PC-3 (cell line): ENCODE measurements around the gene S100A8. TPM values are rescaled to one million over a fixed set of nuclear protein-coding genes. Genes with fewer than 3 reads are reported as not detected.

Source experiments
- ATAC-seq: fragments of 200-7000 bp; cut with Tn5 transposase; 2 replicates; pipeline ENCODE4 v1.9.1; 2020; ENCODE audit warnings: mild to moderate bottlenecking, moderate library complexity
- BruUV-seq: library from RNA; stranded (reverse); fragments of 400-500 nt; replicated peaks from 2 replicates; lab custom pipeline; 2021; lab: Mats Ljungman, UMichigan
- CTCF ChIA-PET: fragments of 300-600 bp; sonication (Branson Sonifier 250); formaldehyde crosslinking; loops from one replicate; lab custom pipeline; 2022; ENCODE audit warnings: antibody characterized with exemption; lab: Charles Lee
- POLR2A ChIA-PET: fragments of 300-600 bp; sonication (Branson Sonifier 250); formaldehyde crosslinking; loops from one replicate; lab custom pipeline; 2022; ENCODE audit warnings: antibody characterized with exemption; ENCODE audit not compliant: unreplicated experiment; lab: Charles Lee
- DNase-seq: peaks from one replicate; pipeline ENCODE4 v3.0.0-alpha.2; 2015
- H2AFZ ChIP-seq: fragments of 300-600 bp; sonication (generic); 2 replicates; pipeline ENCODE4 v1.6.0; 2016; ENCODE audit warnings: antibody characterized with exemption, low read length
- H3F3A ChIP-seq: fragments of 300-600 bp; sonication (generic); one replicate; pipeline ENCODE4 v1.6.0; 2017; ENCODE audit warnings: antibody characterized with exemption, low read length, control low read depth, mild to moderate bottlenecking; ENCODE audit not compliant: unreplicated experiment
- H3K27ac ChIP-seq: fragments of 300-600 bp; sonication (generic); 2 replicates; pipeline ENCODE4 v1.5.1; 2016; ENCODE audit warnings: mild to moderate bottlenecking, low read length
- H3K27me3 ChIP-seq: fragments of 300-600 bp; sonication (generic); 2 replicates; pipeline ENCODE4 v1.6.1; 2016; ENCODE audit warnings: low read length, mixed read lengths
- H3K36me3 ChIP-seq: fragments of 300-600 bp; sonication (generic); 2 replicates; pipeline ENCODE4 v1.6.1; 2016; ENCODE audit warnings: low read depth, mixed run types, low read length, mixed read lengths
- H3K4me1 ChIP-seq: fragments of 300-600 bp; sonication (generic); 2 replicates; pipeline ENCODE4 v1.5.1; 2016; ENCODE audit warnings: low read length; ENCODE audit not compliant: insufficient read depth
- H3K4me2 ChIP-seq: fragments of 300-600 bp; sonication (generic); 2 replicates; pipeline ENCODE4 v1.6.0; 2016; ENCODE audit warnings: low read length
- H3K4me3 ChIP-seq: fragments of 300-600 bp; sonication (generic); 2 replicates; pipeline ENCODE4 v1.5.1; 2016; ENCODE audit warnings: mild to moderate bottlenecking, low read length, mixed read lengths
- H3K79me2 ChIP-seq: fragments of 300-600 bp; sonication (generic); 2 replicates; pipeline ENCODE4 v1.6.1; 2017; ENCODE audit warnings: low read length, mixed read lengths
- H3K9ac ChIP-seq: fragments of 300-600 bp; sonication (generic); 2 replicates; pipeline ENCODE4 v1.6.0; 2016; ENCODE audit warnings: mild to moderate bottlenecking, low read length
- H3K9me2 ChIP-seq: fragments of 300-600 bp; sonication (generic); replicated peaks from 2 replicates; pipeline ENCODE4 v1.6.1; 2016; ENCODE audit warnings: mixed run types, low read length, mixed read lengths
- H3K9me3 ChIP-seq: fragments of 300-600 bp; sonication (generic); 2 replicates; pipeline ENCODE4 v1.6.1; 2016; ENCODE audit warnings: low read length, mixed read lengths
- H4K20me1 ChIP-seq: fragments of 300-600 bp; sonication (generic); 2 replicates; pipeline ENCODE4 v1.6.1; 2016; ENCODE audit warnings: low read length, mixed read lengths
- EZH2 ChIP-seq: fragments of 300-600 bp; sonication (generic); IDR thresholded peaks from one replicate; pipeline ENCODE4 v1.6.1; 2017; ENCODE audit warnings: antibody characterized with exemption, mild to moderate bottlenecking, low read length; ENCODE audit not compliant: unreplicated experiment
- EZH2phosphoT487 ChIP-seq: fragments of 300-600 bp; sonication (generic); IDR thresholded peaks from 2 replicates; pipeline ENCODE4 v1.6.1; 2018; ENCODE audit warnings: mild to moderate bottlenecking, antibody characterized with exemption, low read length, borderline replicate concordance
- intact Hi-C: fragments of 100-400 bp; cut with micrococcal nuclease; formaldehyde crosslinking; loops from 2 replicates; pipeline ENCODE4 v1.9.0; 2023
- total RNA-seq: library from RNA; depleted of rRNA; stranded (reverse); fragments of >200 nt; gene quantifications from 2 replicates; pipeline ENCODE4 v1.2.3, GENCODE V29; 2014
- TF ChIP-seq, protein P1 (sequence below): fragments of 300-600 bp; sonication (generic); conservative IDR thresholded peaks from 2 replicates; pipeline ENCODE4 v1.5.1; 2017; ENCODE audit warnings: antibody characterized with exemption, low read depth, mild to moderate bottlenecking, low read length

S100A8 gene
- total RNA-seq, 1 experiment from 2014 or later: 0.29 TPM

DNA sequence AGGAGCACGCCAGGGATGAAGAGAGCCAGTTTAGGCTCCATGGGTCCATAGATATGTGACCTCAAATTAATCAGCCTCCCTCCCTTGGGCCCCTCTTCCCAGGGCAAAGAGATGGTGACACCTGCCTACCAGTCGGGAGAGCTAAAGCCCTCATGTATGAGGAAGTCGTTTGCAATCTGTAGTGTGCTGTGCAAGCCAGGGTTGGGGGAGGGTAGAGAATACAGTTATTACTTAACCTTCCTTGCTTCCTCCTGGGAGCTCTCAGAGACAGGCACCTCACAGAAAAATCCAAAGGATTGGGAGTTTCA, 46.2 kb downstream of the S100A8 start:
- no peaks in the 10 kb centered on the region for H3K9me3 ChIP-seq
- H3K9ac ChIP-seq: no peak overlapping the region
- POLR2A ChIA-PET: no interaction called here
- intact Hi-C loops: no loop called here
- no peaks in the 10 kb centered on the region for H3K36me3 ChIP-seq
- no peaks in the 10 kb centered on the region for H3K4me1 ChIP-seq
- no peak overlapping the region for H2AFZ ChIP-seq
- CTCF ChIA-PET: no interaction called here
- peaks cover 97% of the 10 kb centered on the region for H3K27me3 ChIP-seq
- TF ChIP-seq EZH2phosphoT487 (no peak), EZH2 (no peak)
- TF ChIP-seq, protein P1, sequence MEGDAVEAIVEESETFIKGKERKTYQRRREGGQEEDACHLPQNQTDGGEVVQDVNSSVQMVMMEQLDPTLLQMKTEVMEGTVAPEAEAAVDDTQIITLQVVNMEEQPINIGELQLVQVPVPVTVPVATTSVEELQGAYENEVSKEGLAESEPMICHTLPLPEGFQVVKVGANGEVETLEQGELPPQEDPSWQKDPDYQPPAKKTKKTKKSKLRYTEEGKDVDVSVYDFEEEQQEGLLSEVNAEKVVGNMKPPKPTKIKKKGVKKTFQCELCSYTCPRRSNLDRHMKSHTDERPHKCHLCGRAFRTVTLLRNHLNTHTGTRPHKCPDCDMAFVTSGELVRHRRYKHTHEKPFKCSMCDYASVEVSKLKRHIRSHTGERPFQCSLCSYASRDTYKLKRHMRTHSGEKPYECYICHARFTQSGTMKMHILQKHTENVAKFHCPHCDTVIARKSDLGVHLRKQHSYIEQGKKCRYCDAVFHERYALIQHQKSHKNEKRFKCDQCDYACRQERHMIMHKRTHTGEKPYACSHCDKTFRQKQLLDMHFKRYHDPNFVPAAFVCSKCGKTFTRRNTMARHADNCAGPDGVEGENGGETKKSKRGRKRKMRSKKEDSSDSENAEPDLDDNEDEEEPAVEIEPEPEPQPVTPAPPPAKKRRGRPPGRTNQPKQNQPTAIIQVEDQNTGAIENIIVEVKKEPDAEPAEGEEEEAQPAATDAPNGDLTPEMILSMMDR: no peak
- no peaks in the 10 kb centered on the region for H3F3A ChIP-seq
- ATAC-seq: no peak
- no peaks in the 10 kb centered on the region for H4K20me1 ChIP-seq
- DNase-seq: no peak
- no TSS peak for BruUV-seq
- no peak overlapping the region for H3K4me2 ChIP-seq
- no peak overlapping the region for H3K27ac ChIP-seq
- no peaks in the 10 kb centered on the region for H3K9me2 ChIP-seq
- H3K4me3 ChIP-seq: no peak overlapping the region
- no peaks in the 10 kb centered on the region for H3K79me2 ChIP-seq

DNA sequence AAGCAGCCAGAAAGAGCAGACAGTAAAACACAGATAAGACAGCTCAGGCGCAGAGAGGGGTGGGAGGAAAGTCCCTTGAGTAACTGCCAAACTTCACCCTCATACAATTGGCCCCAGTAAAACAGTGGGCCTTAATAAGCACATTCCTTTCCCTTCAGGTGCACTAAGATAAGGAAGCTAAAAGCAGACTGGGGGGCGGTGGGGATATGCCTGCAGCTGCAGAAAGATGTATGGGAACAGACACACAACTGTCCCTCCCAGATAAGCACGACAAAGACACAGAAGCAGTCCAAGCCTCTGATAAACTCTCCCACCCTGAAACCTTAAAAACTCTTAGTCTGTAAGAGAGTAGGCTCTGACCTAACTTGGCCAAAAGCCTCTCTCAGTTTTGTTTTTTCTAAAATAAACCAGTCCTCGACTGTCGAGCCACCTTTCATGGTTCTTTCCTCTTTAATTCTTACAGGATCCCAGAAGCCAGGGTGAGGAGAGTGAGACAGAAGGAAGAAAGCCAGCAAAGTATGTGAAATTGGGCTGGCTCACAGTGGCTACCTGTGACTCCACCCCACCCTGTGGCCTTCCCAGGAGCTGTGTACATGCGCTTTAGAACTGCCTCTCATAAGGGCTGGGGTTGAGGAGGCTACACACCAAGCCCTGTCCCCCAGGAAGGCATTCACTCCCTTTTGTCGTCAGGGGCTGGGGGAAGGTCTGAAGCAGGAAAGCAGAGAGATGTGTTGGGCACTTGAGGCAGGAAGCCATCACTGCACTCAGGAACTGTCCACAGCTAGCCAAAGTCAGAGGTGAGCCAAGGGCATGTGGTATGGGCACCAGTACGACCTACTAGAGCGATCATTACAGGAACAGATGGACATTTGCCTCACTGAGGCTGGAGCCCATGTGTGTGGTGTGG, 46.8 kb downstream of the S100A8 start:
- H3K9me3 ChIP-seq: no peaks in the 10 kb centered on the region
- H3K27ac ChIP-seq: no peak overlapping the region
- H3K4me2 ChIP-seq: no peak overlapping the region
- no peaks in the 10 kb centered on the region for H3F3A ChIP-seq
- H3K9ac ChIP-seq: no peak overlapping the region
- intact Hi-C loops: no loop called here
- H3K4me1 ChIP-seq: no peaks in the 10 kb centered on the region
- POLR2A ChIA-PET: no interaction called here
- TF ChIP-seq EZH2 (no peak), EZH2phosphoT487 (no peak)
- TF ChIP-seq, protein P1: no peak
- H2AFZ ChIP-seq: no peak overlapping the region
- peaks cover 97% of the 10 kb centered on the region for H3K27me3 ChIP-seq
- H3K36me3 ChIP-seq: no peaks in the 10 kb centered on the region
- H3K79me2 ChIP-seq: no peaks in the 10 kb centered on the region
- no peak for DNase-seq
- BruUV-seq: no TSS peak
- no peak; the same call in 1 of the 2 replicates for ATAC-seq
- no peaks in the 10 kb centered on the region for H3K9me2 ChIP-seq
- no peak overlapping the region for H3K4me3 ChIP-seq
- CTCF ChIA-PET: no interaction called here
- H4K20me1 ChIP-seq: no peaks in the 10 kb centered on the region
